H1 (cell line): Measurements from ENCODE around the gene KDM6B. TPM values are rescaled to one million over a fixed set of nuclear protein-coding genes. Genes with fewer than 3 reads are reported as not detected.

ENCODE experiments used
- CBX8 ChIP-seq: fragments of 300-800, 300-1000 bp; sonication (generic); IDR thresholded peaks from 2 replicates; pipeline ENCODE4 v1.7.1; 2016; ENCODE audit warnings: low read depth, low read length, borderline replicate concordance
- CTCF ChIP-seq, 3 experiments: IDR thresholded peaks; 1 replicate in 2 of 3; 2 replicates in 1 of 3; pipeline versions ENCODE4 v1.5.1 to v1.6.1; 2011; ENCODE audit warnings: low read length in 3 of 3, mild to moderate bottlenecking in 3 of 3, inconsistent platforms in 2 of 3, low read depth in 1 of 3, moderate library complexity in 1 of 3; ENCODE audit not compliant: insufficient read depth in 1 of 3; ENCODE audit errors: control extremely low read depth in 1 of 3
- GTF2F1 ChIP-seq: IDR thresholded peaks from 2 replicates; pipeline ENCODE4 v1.6.1; 2012; ENCODE audit warnings: low read depth, low read length, improper control_type of control experiment, borderline replicate concordance
- HDAC2 ChIP-seq, 2 experiments: fragments of 300-600 bp in 1 of 2; sonication (generic) in 1 of 2; IDR thresholded peaks; 2 replicates each; pipeline ENCODE4 v1.6.1; 2011 to 2012; ENCODE audit warnings: low read depth in 2 of 2, low read length in 2 of 2, mild to moderate bottlenecking in 2 of 2, moderate library complexity in 2 of 2, borderline replicate concordance in 1 of 2, inconsistent platforms in 1 of 2
- RFX5 ChIP-seq: IDR thresholded peaks from 2 replicates; pipeline ENCODE4 v1.6.1; 2011; ENCODE audit warnings: low read depth, low read length, improper control_type of control experiment, borderline replicate concordance
- SP1 ChIP-seq: IDR thresholded peaks from 2 replicates; pipeline ENCODE4 v1.6.1; 2011; ENCODE audit warnings: low read depth, low read length
- TCF12 ChIP-seq: IDR thresholded peaks from 2 replicates; pipeline ENCODE4 v1.6.1; 2011; ENCODE audit warnings: low read depth, mild to moderate bottlenecking, low read length
- polyA plus RNA-seq, 7 experiments: library from polyadenylated mRNA; depleted of rRNA in 3 of 7; stranded (reverse) in 5 of 7; unstranded in 2 of 7; fragments of >200 nt in 5 of 7; fragments of 200-250 nt in 2 of 7; gene quantifications; 1 replicate in 5 of 7; 2 replicates in 1 of 7; 4 replicates in 1 of 7; pipeline versions ENCODE4 v1.2.1 to v1.2.3, GENCODE V29; 2011 to 2013; ENCODE audit warnings: missing spikeins in 2 of 7, mixed read lengths in 2 of 7
- total RNA-seq: library from RNA; stranded (reverse); fragmentation: NEBNext Ultra II Directional; extraction: Animal tissue kit (Norgen Biotek cat#: 25700); gene quantifications from 2 replicates; pipeline ENCODE4 v1.2.1, GENCODE V29; 2021

KDM6B gene
- total and polyA plus RNA-seq, 2 of the 8 experiments (the other 6 are each of a cell fraction or from before 2014, with no cell fraction given) = 0.48 to 3.7 TPM

- TF ChIP-seq CBX8 (no peak), SP1 (peak; percentile 47; the same call in 1 of the 2 replicates), GTF2F1 (no peak), HDAC2 (IDR thresholded peaks at IDR 0.05; ENCODE audit: borderline replicate concordance in 1 of 2, low read depth in 2 of 2, low read length in 2 of 2) (peak in 1 of 2 experiments; percentile 6; a peak in 1 of 4 replicates), RFX5 (no peak; the same call in 1 of the 2 replicates), TCF12 (no peak), CTCF (IDR thresholded peaks at IDR 0.05; ENCODE audit: control extremely low read depth in 1 of 3, insufficient read depth in 1 of 3, low read depth in 1 of 3, low read length in 3 of 3) (peak; percentile 31 to 54 (median 45); a peak in 3 of 4 replicates)
These were observed 23.0 kb downstream of the KDM6B start, which contains the start of gene NAA38 (continued) for GRCh38 chr17:7856811-7857712.
